ENCODE data around the gene PSG1.
"Not testable (repeated sequence)": the region's sequence is repeated elsewhere in the genome, so short reads cannot be mapped to it uniquely, and the experiment has no call there.

The PSG1 gene

DNA sequence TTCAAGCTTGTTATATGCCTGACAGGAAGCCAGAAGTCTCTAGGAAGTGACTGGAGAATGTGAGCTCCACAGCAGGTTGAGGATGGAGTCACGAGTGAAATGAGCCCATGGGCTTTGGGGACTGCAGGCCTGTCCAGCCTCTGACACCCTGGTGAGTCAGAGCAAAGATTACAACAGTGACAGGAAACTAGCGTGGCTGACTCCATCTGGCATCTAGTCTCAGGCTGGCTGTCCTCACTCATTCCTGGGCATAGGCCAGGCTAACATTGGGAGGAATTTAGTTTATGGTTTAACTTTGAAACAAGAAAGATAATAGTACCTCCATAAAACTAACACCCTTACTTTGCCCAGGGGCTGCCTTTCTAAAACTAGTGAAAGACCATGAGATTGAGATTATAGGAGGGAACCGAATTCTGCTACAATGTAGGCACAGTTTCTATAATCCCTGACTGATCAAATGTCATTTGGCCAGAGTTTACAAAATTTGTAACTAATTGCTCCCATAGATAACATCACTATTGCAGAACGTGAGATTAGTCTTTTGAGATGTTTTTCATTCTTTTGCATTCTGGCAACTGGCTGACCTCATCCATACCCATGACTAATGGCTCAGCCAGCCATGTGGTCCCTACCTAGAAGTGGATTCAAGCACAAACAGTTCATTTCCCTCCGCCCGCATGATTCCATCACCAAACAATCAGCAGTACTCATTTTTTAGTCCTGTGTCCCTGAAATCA, 28.4 kb downstream of the PSG1 start:
- Histone ChIP-seq H3K4me1 (ENCODE audit: control insufficient read depth, insufficient read depth, low read length) (peaks cover 44% of the 10 kb centered on the region), H3K27me3 (ENCODE audit: control insufficient read depth, insufficient read depth, low read length) (no peaks in the 10 kb centered on the region), H3K4me2 (ENCODE audit: low read length) (peak overlapping the region; percentile 74), H3K9me3 (replicated peaks; ENCODE audit: low read length) (no peaks in the 10 kb centered on the region), H3K4me3 (ENCODE audit: low read length) (peak overlapping the region; percentile 37), H3K36me3 (ENCODE audit: insufficient read depth, low read length) (no peaks in the 10 kb centered on the region), H3K9ac (ENCODE audit: low read depth, low read length) (peak overlapping the region; percentile 83)

DNA sequence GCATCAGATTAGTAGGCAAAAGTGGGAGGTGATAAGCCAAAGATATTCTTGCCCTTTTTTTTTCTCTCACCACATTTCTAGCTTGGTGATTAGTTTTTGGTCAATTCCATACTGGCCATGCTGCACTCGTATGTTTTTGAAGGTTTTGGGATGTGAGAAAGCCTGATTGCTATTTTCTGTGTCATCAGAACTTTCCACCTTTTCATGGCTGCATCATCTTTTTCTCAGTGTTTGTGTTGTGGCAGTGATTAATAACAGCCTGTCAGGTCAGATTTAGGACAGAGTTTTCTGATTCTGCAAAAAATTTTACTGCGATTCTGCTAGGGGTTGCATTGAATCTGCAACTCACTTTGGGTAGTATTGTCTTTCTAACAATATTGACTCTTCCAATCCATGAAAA, 32.9 kb downstream of the PSG1 start:
- no peak overlapping the region for H3K9ac ChIP-seq (ENCODE audit: low read depth, low read length)
- H3K4me2 ChIP-seq (ENCODE audit: low read length), result no peak overlapping the region
- no peaks in the 10 kb centered on the region for H3K9me3 ChIP-seq (replicated peaks; ENCODE audit: low read length)
- no peaks in the 10 kb centered on the region for H3K36me3 ChIP-seq (ENCODE audit: insufficient read depth, low read length)
- H3K27me3 ChIP-seq (ENCODE audit: control insufficient read depth, insufficient read depth, low read length), result no peaks in the 10 kb centered on the region
- H3K4me3 ChIP-seq (ENCODE audit: low read length), result no peak overlapping the region
- H3K4me1 ChIP-seq (ENCODE audit: control insufficient read depth, insufficient read depth, low read length), result peaks cover 23% of the 10 kb centered on the region

DNA sequence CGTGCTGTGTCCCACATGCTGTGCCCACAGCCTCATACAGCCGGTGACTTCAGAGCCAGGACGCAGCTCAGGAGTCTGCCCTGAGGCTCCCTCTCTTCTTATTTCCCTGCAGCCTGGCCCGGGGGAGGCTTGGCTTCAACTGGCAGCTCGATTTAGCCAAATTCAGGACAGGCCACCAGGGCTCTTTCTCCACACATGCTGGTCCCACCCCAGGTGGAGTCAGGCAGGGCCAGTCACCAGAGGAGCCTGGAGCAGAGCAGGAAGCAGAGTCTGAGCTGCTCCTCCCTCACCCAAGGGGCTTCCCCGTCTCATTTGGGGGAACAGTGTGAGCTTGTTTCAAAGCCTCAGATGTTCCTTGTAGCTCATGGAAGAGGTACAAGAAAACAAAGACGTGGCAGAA, 35.9 kb downstream of the PSG1 start:
- H3K36me3 ChIP-seq (ENCODE audit: insufficient read depth, low read length); H3K9me3 ChIP-seq (replicated peaks; ENCODE audit: low read length); H3K4me1 ChIP-seq (ENCODE audit: control insufficient read depth, insufficient read depth, low read length); H3K4me3 ChIP-seq (ENCODE audit: low read length); H3K9ac ChIP-seq (ENCODE audit: low read depth, low read length); H3K4me2 ChIP-seq (ENCODE audit: low read length); H3K27me3 ChIP-seq (ENCODE audit: control insufficient read depth, insufficient read depth, low read length): not testable (repeated sequence)

DNA sequence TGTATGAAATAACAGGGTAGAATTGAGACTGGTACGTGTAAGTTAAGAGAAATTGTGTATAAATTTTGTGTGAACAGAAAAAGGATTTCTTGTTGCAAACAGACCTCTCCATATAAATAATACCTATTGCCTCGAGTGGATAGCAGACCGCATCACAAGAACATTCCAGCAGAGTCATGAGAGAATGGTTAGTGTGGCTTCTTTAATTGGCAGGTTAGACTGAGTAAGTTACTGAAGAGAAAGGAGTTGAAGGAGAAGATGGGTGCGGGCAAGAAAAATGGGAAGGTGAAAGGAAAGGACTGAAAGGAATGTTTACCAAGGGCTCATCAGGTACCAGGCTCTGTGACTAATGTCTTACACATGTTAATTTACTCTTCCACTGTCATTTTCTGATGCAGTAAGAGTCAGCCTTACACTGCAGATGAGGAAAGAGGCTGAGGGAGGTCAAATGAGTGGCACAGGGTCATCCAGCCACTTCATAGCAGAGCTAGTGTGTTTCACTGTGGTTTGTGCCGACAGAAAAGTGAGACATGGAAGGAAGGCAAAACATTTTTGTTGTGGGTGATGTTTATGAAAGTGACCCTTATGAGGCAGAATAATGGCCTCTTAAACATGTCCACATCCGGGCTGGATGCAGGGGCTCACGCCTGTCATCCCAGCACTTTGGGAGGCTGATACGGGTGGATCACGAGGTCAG, 46.6 kb downstream of the PSG1 start:
- not testable (repeated sequence) for H3K36me3 ChIP-seq (ENCODE audit: insufficient read depth, low read length); H3K9me3 ChIP-seq (replicated peaks; ENCODE audit: low read length); H3K4me2 ChIP-seq (ENCODE audit: low read length); H3K27me3 ChIP-seq (ENCODE audit: control insufficient read depth, insufficient read depth, low read length); H3K9ac ChIP-seq (ENCODE audit: low read depth, low read length); H3K4me3 ChIP-seq (ENCODE audit: low read length)
- peaks cover 13% of the 10 kb centered on the region for H3K4me1 ChIP-seq (ENCODE audit: control insufficient read depth, insufficient read depth, low read length)

DNA sequence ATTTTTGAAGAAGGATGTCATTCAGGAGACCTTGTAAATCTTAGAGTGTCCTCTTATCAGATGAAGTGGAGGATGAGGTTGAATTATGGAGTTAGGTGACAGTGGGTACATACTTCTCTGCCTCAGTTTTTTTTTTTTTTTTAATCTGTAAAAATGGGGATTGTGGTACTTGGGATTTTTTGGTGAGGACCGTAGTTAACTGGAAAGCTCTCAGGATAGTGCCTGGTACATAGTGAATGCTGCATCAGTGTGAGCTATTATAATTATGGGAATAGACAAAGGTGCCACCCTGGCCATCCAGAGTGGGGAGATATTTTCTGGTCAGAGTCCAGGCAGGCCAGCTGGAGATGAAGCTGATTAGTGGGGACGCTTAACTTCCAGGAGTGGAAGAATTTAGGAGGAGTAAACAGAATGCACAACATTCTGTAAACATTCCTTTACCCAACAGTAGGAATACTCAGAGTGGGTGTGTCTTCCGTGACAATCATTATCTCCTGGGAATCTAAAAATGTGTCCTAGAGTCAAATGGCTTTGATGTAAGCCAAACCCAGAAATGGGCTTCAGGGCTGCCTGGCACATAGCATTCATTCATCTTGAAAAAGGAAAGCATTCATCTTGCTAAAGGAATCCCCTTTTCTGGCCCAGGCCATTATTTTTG, 47.4 kb downstream of the PSG1 start:
- not testable (repeated sequence) for H3K36me3 ChIP-seq (ENCODE audit: insufficient read depth, low read length); H3K4me2 ChIP-seq (ENCODE audit: low read length); H3K4me3 ChIP-seq (ENCODE audit: low read length); H3K9me3 ChIP-seq (replicated peaks; ENCODE audit: low read length); H3K27me3 ChIP-seq (ENCODE audit: control insufficient read depth, insufficient read depth, low read length); H3K9ac ChIP-seq (ENCODE audit: low read depth, low read length)
- H3K4me1 ChIP-seq (ENCODE audit: control insufficient read depth, insufficient read depth, low read length), result peaks cover 13% of the 10 kb centered on the region

DNA sequence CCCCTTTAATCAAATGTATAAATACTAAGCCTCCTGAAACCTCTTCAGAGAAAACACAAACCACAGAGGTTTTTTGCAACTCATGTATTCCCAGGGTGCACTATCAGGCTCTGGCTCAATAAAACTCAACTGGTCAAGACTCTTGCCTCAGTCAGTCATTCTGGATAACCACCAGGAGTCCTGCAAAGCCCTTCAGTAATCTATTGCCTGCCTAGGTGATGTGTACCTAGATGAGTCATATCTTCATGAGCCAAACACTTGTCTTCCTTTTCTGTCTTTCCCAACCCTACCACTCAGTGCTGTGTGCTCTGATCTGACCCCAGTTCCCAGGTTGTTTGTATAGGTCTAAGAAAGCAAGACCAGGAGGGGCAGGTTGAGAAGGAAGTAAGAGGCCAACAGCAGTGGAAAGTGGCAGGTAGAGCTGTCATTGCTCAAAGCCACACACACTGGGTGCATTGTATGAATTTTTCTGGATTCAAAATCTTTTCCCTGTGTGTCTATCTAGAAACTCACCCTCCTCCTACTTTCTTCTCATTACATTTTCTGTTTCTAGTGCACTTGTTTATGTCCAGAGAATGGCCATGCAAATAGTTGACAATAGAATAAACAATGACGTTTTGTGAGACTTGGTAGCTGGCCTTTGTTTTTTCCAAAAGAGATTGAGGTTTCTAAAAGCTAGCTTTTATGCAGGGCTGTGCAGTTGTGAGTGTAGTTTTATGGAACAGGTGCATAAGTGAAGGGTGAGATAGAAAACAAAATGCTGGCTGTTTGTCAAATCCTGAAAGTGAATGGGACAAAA, 48.1 kb downstream of the PSG1 start:
- H3K27me3 ChIP-seq (ENCODE audit: control insufficient read depth, insufficient read depth, low read length), result no peaks in the 10 kb centered on the region
- H3K9ac ChIP-seq (ENCODE audit: low read depth, low read length), result no peak overlapping the region
- peaks cover 13% of the 10 kb centered on the region for H3K4me1 ChIP-seq (ENCODE audit: control insufficient read depth, insufficient read depth, low read length)
- no peaks in the 10 kb centered on the region for H3K9me3 ChIP-seq (replicated peaks; ENCODE audit: low read length)
- H3K4me2 ChIP-seq (ENCODE audit: low read length), result no peak overlapping the region
- no peak overlapping the region for H3K4me3 ChIP-seq (ENCODE audit: low read length)
- H3K36me3 ChIP-seq (ENCODE audit: insufficient read depth, low read length), result no peaks in the 10 kb centered on the region

DNA sequence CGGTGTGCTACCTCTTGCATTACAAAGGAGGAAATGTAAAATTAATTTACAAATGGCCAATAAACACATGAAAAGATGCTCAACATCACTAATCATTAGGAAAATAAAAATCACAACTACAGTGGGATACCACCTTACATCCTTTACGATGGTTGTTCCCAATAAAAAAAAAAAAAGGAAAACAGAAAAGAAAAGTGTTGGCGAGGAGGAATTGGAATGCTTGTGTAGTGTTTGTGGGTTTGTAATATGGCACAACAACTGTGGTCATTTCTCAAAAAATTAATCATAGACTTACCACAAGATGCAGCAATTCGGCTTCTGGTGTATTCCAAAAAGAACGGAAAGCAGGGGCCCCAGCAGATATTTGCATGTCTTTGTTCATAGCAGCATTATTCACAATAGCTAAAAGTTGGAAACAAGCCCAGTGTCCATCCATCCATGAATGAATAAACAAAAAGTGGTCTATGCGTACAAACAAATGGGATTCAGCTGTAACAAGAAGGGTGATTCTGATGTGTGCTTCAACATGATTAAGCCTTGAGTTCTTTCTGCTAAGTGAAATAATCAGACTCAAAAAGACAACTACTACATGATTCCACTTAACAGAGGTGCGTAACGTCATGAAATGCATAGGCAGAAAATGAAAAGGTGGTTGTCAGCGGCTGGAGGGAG, 58.1 kb downstream of the PSG1 start:
- not testable (repeated sequence) for H3K9ac ChIP-seq (ENCODE audit: low read depth, low read length); H3K4me3 ChIP-seq (ENCODE audit: low read length); H3K36me3 ChIP-seq (ENCODE audit: insufficient read depth, low read length); H3K9me3 ChIP-seq (replicated peaks; ENCODE audit: low read length); H3K4me2 ChIP-seq (ENCODE audit: low read length); H3K27me3 ChIP-seq (ENCODE audit: control insufficient read depth, insufficient read depth, low read length)
- peaks cover 26% of the 10 kb centered on the region for H3K4me1 ChIP-seq (ENCODE audit: control insufficient read depth, insufficient read depth, low read length)

DNA sequence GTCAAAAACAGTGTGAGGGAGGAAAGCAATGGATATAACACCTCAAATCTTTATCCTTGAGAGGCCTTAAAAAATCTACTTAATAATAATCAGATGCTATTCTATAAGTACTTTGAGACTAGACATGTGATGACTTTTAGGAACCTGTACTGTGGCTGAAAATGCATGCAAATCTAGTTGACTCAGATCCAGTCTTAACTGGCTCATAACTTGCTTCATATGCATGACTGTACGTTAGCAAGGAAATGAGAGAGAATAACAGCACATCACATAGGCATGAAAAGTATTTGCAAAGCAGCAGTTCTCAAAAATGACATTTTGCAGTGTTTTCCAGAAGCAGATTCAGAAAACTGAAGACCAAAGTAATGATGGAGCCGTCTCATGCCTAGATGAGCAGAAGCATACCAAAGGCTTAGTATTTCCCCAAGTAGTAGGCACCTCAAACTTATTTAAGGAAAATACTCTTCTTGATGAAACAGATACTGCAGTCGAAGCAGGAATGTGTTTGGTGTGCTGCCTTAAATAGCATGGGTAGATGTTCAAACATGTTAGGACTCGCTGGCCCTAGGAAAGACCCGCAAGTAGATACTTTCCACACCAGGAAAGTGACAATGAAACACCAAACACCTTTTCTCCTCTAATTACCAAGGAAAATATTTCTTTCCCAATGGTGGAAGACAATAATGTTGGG, 59.4 kb downstream of the PSG1 start:
- Histone ChIP-seq H3K9ac (ENCODE audit: low read depth, low read length) (peak overlapping the region; percentile 54), H3K4me1 (ENCODE audit: control insufficient read depth, insufficient read depth, low read length) (peaks cover 26% of the 10 kb centered on the region)
- H3K4me3 ChIP-seq (ENCODE audit: low read length); H3K4me2 ChIP-seq (ENCODE audit: low read length); H3K9me3 ChIP-seq (replicated peaks; ENCODE audit: low read length); H3K27me3 ChIP-seq (ENCODE audit: control insufficient read depth, insufficient read depth, low read length); H3K36me3 ChIP-seq (ENCODE audit: insufficient read depth, low read length): not testable (repeated sequence)

DNA sequence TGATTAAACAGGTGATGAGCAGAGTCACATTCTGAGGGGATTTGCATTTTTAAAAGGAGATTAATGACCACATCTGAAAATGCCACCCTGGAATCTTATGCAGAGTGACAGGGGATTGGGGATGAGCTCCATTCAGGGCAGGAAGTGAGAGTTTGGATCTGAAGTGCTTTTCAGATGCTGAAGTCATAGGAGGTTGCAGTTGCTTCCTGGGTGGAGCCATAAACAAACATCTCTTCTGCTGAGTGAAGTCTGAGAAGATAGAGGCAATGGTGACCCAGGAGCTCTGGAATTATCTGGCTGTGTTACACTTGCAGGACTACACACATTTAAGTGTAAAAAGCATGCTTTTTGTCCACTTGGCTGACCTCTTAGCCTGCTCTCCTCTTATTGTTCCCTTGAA, 62.6 kb downstream of the PSG1 start:
- no peak overlapping the region for H3K4me2 ChIP-seq (ENCODE audit: low read length)
- no peak overlapping the region for H3K9ac ChIP-seq (ENCODE audit: low read depth, low read length)
- no peaks in the 10 kb centered on the region for H3K9me3 ChIP-seq (replicated peaks; ENCODE audit: low read length)
- no peaks in the 10 kb centered on the region for H3K27me3 ChIP-seq (ENCODE audit: control insufficient read depth, insufficient read depth, low read length)
- peaks cover 26% of the 10 kb centered on the region for H3K4me1 ChIP-seq (ENCODE audit: control insufficient read depth, insufficient read depth, low read length)
- no peak overlapping the region for H3K4me3 ChIP-seq (ENCODE audit: low read length)
- H3K36me3 ChIP-seq (ENCODE audit: insufficient read depth, low read length), result no peaks in the 10 kb centered on the region
